Astrocyte of the cerebellum (primary cell): ENCODE data around the gene OPN3.
A peak's percentile ranks its signal among the peaks of the same experiment; 100 is the strongest.

Experiments used
- DNase-seq: peaks from one replicate; pipeline ENCODE4 v3.0.0-alpha.2; 2011; ENCODE audit warnings: low read depth
- H3K4me3 ChIP-seq: 2 replicates; pipeline ENCODE4 v1.5.1; 2011; ENCODE audit warnings: mild to moderate bottlenecking, low read depth, low read length, moderate library complexity
- CTCF ChIP-seq: IDR thresholded peaks from 2 replicates; pipeline ENCODE4 v1.5.1; 2012; ENCODE audit warnings: low read length, low read depth, moderate library complexity, mild to moderate bottlenecking; ENCODE audit errors: missing control alignments
- in situ Hi-C: cut with HindIII; loops from 2 replicates; pipeline ENCODE4 v1.10.0; 2017; ENCODE audit warnings: low sequenced_read_pairs

The OPN3 gene

GRCh38 chr1:241608379-241609033, 31.7 kb downstream of the OPN3 start:
- in situ Hi-C loops, result no loop called here
- no peak for TF ChIP-seq CTCF
- H3K4me3 ChIP-seq, result no peak overlapping the region
- no peak for DNase-seq

GRCh38 chr1:241607497-241607896, 32.7 kb downstream of the OPN3 start:
- no peak for TF ChIP-seq CTCF
- H3K4me3 ChIP-seq, result no peak overlapping the region
- in situ Hi-C loops, result no loop called here
- no peak for DNase-seq

DNA sequence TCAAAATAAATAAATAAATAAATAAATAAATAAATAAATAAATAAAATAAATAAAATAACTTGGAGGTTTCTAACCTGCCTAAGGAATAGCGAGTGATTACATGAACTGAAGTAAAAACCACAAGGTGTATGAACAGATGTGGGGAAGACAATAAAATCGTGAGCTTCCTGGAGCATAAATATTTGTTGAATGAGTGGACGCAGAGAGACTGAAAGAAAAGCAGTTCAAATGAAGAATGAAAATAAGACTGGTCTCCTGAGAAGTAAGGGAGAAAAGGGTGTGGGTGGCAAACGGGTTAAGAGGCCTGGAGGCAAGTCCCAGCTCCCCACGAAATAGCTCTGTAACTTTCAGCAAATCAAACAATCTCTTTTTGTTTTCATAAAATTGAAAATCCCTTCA, 33.6 kb downstream of the OPN3 start:
- DNase-seq, result no peak
- in situ Hi-C loops, result no loop called here
- no peak for TF ChIP-seq CTCF
- no peak overlapping the region for H3K4me3 ChIP-seq

GRCh38 chr1:241605146-241605805, 34.9 kb downstream of the OPN3 start:
- no peak for DNase-seq
- in situ Hi-C loops, result no loop called here
- TF ChIP-seq CTCF, result peak; percentile 28

DNA sequence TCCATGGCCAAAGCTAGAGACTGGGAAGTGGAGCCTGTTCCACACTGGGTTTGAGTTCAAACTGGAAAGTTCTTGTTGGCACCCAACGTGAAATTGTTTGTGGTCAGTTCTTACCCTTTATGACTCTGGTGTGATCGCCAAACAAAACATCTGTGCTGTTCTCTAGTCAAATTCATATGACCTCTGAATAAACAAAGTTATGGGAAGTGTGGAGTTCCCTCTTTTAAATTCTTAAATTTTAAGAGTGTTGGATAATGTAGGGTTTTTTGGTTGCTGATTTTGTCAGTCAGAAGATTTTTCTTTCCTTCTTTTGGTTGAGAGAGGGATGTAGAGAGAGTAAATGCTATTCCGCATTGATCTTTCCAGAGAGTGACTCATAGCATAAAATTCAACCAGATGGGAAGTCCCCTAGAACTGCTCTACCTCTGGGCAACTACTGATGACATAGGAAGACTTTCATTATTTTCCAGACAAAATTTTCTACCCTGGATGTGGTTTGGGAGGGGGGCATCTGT, 36.4 kb downstream of the OPN3 start:
- in situ Hi-C loops, result no loop called here
- no peak for TF ChIP-seq CTCF
- H3K4me3 ChIP-seq, result no peak overlapping the region
- peak; percentile 71 for DNase-seq

More at GRCh38 chr1:241605146-241605805, 34.9 kb downstream of the OPN3 start:
- no peak overlapping the region for H3K4me3 ChIP-seq

DNA sequence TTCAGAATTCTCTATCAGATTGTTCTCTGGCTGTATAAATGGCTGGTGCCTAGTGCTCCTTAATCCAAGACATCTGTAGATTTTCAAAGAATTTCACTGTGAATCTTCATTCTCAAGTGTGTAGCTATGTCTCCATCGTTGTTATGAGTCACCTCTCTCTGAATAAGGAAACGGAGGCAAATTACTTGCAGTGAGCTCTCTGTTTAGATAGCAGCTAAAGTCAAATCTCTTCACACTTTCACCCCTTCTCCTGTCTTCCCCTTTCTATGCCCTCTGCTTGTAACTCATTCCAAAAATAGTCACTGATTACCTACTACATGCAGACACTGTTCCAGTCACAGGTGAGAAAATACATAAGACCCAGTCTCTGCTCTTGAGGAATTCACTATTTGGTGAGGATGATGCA, 39.7 kb downstream of the OPN3 start:
- DNase-seq, result no peak
- in situ Hi-C loops, result no loop called here
- no peak overlapping the region for H3K4me3 ChIP-seq
- no peak for TF ChIP-seq CTCF
